ENCODE results near the gene APOH.

The APOH gene

GRCh38 chr17:66191593-66192377, 37.4 kb downstream of the APOH start, which contains the start of gene CEP112:
TSS of gene CEP112 (minus strand) at chr17:66192133.
- DNase-seq (ENCODE audit: low read depth): peak; percentile 23

- peak; percentile 8 for DNase-seq (ENCODE audit: low read depth)
Measured at GRCh38 chr17:66190738-66191592, 38.2 kb downstream of the APOH start.

GRCh38 chr17:66187718-66188117, 41.5 kb downstream of the APOH start:
- DNase-seq (ENCODE audit: low read depth): no peak

- DNase-seq (ENCODE audit: low read depth): no peak
Measured at GRCh38 chr17:66185862-66186261, 43.4 kb downstream of the APOH start.

- no peak for DNase-seq (ENCODE audit: low read depth)
Measured at GRCh38 chr17:66184392-66184791, 44.8 kb downstream of the APOH start.

GRCh38 chr17:66183529-66183928, 45.7 kb downstream of the APOH start:
- no peak for DNase-seq (ENCODE audit: low read depth)

GRCh38 chr17:66178642-66179041, 50.6 kb downstream of the APOH start:
- no peak for DNase-seq (ENCODE audit: low read depth)

GRCh38 chr17:66177048-66177447, 52.2 kb downstream of the APOH start:
- DNase-seq (ENCODE audit: low read depth): no peak

GRCh38 chr17:66175892-66176291, 53.3 kb downstream of the APOH start:
- no peak for DNase-seq (ENCODE audit: low read depth)

- no peak for DNase-seq (ENCODE audit: low read depth)
Measured at GRCh38 chr17:66172691-66173223, 56.5 kb downstream of the APOH start.

GRCh38 chr17:66172144-66172543, 57.1 kb downstream of the APOH start:
- DNase-seq (ENCODE audit: low read depth): no peak

- DNase-seq (ENCODE audit: low read depth): no peak
Measured at GRCh38 chr17:66171692-66172091, 57.5 kb downstream of the APOH start.

GRCh38 chr17:66171172-66171571, 58.0 kb downstream of the APOH start:
- no peak for DNase-seq (ENCODE audit: low read depth)

GRCh38 chr17:66169839-66170238, 59.4 kb downstream of the APOH start:
- DNase-seq (ENCODE audit: low read depth): no peak

GRCh38 chr17:66167189-66167815, 61.9 kb downstream of the APOH start:
- DNase-seq (ENCODE audit: low read depth): no peak

GRCh38 chr17:66165537-66166123, 63.6 kb downstream of the APOH start:
- peak; percentile 33 for DNase-seq (ENCODE audit: low read depth)

Data from HS-5 (cell line).